Measurements from ENCODE around the gene FATE1. TPM values are rescaled to one million over a fixed set of nuclear protein-coding genes. Genes with fewer than 3 reads are reported as not detected.
A peak's percentile ranks its signal among the peaks of the same experiment; 100 is the strongest.
"Not testable (repeated sequence)": the region's sequence is repeated elsewhere in the genome, so short reads cannot be mapped to it uniquely, and the experiment has no call there.

FATE1 gene, protein sequence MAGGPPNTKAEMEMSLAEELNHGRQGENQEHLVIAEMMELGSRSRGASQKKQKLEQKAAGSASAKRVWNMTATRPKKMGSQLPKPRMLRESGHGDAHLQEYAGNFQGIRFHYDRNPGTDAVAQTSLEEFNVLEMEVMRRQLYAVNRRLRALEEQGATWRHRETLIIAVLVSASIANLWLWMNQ
- polyA plus RNA-seq (ENCODE audit: low read depth in 6 of 6) = not detected

DNA sequence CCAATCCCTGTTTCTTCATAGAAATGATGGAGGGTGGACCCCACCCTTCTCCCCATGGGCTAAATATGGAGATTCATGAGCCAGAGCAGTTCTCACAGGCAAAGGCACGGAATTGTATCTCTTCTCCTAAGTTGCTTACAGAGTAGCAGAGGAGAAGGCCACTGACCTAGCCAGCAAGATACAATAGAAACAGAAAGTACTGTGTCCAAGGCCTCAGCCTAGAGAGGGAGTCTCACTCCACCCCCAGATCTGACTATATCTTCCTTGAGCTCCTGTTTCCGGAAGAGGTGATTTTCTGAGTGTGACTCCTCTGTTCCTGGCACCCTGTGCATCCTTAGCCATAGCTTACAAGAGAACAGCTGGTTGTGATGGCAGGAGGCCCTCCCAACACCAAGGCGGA lies at the start of gene FATE1:
FATE1 (plus strand) TSS at position 284 of the 400 bp plus-strand sequence; CDS start at position 369, 85 bp downstream.
- Mint-ChIP-seq H3K4me3 (no peak within 1 kb of the TSS), H3K36me3 (no peaks in the 10 kb centered on the region), H3K9me3 (peaks cover 0 to 3% (median 0%) of the 10 kb centered on the region in 7 donors), H3K4me1 (no peaks in the 10 kb centered on the region), H3K27ac (peak within 1 kb of the TSS in 1 of 6 donors; percentile 34), H3K27me3 (peaks cover 0 to 10% (median 0%) of the 10 kb centered on the region in 3 donors)
- no peak for DNase-seq
- ATAC-seq (ENCODE audit: low read depth in 2 of 2) = no peak

DNA sequence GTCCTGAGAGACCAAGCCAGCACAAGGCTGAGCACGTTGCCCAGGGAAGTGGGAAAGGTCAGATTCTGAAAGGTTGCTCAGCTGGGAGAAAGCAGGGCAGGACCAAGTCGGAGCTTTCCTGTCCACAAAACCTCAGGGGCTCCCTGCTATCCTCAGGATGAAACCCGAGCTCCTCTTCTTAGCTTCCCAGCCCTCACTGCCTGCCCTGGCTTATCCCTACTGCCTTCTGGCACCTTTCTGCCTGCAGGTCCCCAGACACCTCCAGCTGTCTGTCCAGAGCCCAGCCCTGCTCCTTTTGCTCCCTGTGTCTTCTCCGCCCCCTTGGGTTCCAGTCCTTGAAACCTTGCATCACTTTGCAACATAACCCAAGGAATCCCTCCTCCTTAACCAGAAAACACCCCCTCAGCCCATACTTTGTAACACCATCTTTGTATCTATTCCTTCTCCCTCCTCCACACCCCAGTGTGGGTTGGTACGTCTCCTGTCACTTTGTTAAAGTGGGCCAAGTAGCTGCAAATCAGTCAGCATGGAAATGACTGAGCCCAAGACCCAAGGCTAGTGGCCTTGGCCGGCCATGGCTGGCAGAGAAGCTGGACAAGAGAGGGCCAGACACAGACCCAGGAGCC lies 40.6 kb upstream of the FATE1 start:
- Mint-ChIP-seq H3K27me3 (peaks cover 4 to 8% (median 6%) of the 10 kb centered on the region in 3 donors), H3K4me3 (peak overlapping the region in 1 of 8 donors; percentile 52), H3K4me1 (no peaks in the 10 kb centered on the region), H3K36me3 (no peaks in the 10 kb centered on the region), H3K9me3 (peaks cover 0 to 5% (median 0%) of the 10 kb centered on the region in 7 donors), H3K27ac (no peak overlapping the region)
- ATAC-seq (ENCODE audit: low read depth in 2 of 2) (no peak), DNase-seq (no peak)

DNA sequence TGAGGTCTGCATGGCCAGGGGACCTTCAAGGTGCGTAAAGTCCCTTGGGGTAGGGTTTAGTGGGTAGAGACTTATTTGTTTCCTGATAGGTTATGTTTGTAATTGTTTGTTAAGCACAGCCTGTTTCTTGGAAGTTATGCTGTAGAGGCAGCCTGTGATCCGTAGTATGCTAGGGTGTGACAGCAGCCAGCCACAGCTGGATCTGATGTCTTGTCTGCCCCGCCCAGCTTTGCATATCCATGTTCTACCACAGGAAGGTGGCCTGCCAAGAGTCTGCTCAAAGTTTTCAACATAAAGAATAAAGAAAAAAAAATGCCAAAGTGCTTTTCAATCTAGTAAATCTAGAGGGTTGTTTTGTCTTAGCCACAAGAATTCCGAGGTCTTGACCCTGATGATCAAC lies 39.6 kb upstream of the FATE1 start:
- H3K36me3 Mint-ChIP-seq = no peaks in the 10 kb centered on the region
- no peak overlapping the region for H3K4me3 Mint-ChIP-seq
- peaks cover 4 to 10% (median 8%) of the 10 kb centered on the region in 3 donors for H3K27me3 Mint-ChIP-seq
- ATAC-seq (ENCODE audit: low read depth in 2 of 2) (no peak), DNase-seq (no peak)
- H3K4me1 Mint-ChIP-seq = no peaks in the 10 kb centered on the region
- no peak overlapping the region for H3K27ac Mint-ChIP-seq
- H3K9me3 Mint-ChIP-seq = peaks cover 0 to 5% (median 0%) of the 10 kb centered on the region in 7 donors

DNA sequence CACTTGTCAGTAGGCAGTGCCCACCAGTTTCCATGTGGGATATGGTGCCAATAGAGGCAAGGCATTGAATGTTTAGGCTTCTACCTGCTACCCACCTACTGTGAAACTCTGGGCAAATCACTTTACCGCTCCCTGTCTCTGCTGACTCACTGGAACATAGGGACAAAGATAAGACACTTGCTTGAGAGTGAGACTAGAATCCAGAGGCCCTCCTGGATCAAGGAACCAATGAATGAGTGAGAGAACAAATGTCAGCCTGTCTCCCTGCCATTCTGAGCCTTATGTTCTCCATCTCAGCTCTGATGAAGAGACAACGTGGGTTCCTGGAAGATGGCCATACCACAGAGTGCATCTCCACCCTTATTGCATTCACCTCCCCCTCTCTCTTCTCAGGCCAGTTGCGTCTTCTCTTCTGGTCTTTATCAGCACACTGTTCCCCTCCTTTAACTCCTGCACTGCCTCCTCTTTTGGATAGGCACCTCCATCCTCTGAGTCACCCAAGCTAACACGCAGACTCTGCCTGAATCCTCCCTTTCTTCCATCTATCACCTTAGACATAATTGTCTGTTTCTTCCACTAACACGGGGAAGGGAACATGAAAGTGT lies 35.9 kb upstream of the FATE1 start:
- no peak for ATAC-seq (ENCODE audit: low read depth in 2 of 2)
- Mint-ChIP-seq H3K27ac (no peak overlapping the region), H3K4me1 (no peaks in the 10 kb centered on the region), H3K9me3 (peaks cover 0 to 2% (median 0%) of the 10 kb centered on the region in 7 donors), H3K4me3 (no peak overlapping the region), H3K36me3 (no peaks in the 10 kb centered on the region), H3K27me3 (peaks cover 0 to 26% (median 26%) of the 10 kb centered on the region in 3 donors)
- DNase-seq = no peak

DNA sequence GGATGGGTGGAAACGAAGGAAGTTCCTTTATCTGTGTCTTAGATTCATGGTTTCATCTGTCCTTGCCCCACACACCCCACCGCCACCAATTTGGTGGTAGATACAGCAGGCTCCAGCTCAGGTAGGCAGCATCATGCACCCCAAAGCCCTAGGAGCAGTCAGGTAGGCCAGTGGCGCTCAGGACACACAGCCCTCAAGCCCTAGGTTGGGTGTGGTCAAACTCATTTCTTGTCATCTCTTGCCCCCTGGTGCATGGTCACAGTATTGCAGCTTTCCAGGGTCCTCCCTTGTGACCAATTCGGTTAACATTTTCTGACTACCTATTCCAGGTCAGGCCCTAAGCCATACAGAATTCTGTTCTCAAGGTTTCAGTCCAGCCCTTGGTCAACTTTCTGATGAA lies 35.0 kb upstream of the FATE1 start:
- peaks cover 0 to 2% (median 0%) of the 10 kb centered on the region in 7 donors for H3K9me3 Mint-ChIP-seq
- no peaks in the 10 kb centered on the region for H3K4me1 Mint-ChIP-seq
- no peak overlapping the region for H3K4me3 Mint-ChIP-seq
- H3K36me3 Mint-ChIP-seq = no peaks in the 10 kb centered on the region
- H3K27ac Mint-ChIP-seq = no peak overlapping the region
- no peak for ATAC-seq (ENCODE audit: low read depth in 2 of 2)
- DNase-seq = peak; percentile 5
- H3K27me3 Mint-ChIP-seq = peaks cover 0 to 26% (median 26%) of the 10 kb centered on the region in 3 donors

DNA sequence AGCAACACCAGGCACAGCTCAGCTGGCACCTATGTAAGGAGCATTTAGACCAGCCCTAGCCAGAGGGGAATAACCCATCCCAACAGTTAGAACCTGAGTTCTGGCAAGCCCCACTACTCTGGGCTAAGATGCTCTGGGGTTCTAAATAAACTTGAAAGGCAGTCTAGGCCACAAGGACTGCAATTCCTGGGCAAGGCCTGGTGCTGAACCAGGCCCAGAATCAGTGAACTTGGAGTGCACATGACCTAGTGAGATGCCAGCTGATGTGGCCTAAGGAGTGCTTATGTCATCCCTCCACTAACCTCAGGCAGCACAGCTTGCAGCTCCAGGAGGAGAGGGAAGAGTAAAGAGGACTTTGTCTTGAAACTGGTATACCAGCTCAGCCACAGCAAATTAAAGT lies 28.2 kb upstream of the FATE1 start:
- no peak for DNase-seq
- no peak overlapping the region for H3K4me3 Mint-ChIP-seq
- no peak for ATAC-seq (ENCODE audit: low read depth in 2 of 2)
- H3K4me1 Mint-ChIP-seq = no peaks in the 10 kb centered on the region
- H3K36me3 Mint-ChIP-seq = no peaks in the 10 kb centered on the region
- H3K27ac Mint-ChIP-seq = no peak overlapping the region
- no peaks in the 10 kb centered on the region for H3K9me3 Mint-ChIP-seq
- peaks cover 0 to 10% (median 10%) of the 10 kb centered on the region in 3 donors for H3K27me3 Mint-ChIP-seq

DNA sequence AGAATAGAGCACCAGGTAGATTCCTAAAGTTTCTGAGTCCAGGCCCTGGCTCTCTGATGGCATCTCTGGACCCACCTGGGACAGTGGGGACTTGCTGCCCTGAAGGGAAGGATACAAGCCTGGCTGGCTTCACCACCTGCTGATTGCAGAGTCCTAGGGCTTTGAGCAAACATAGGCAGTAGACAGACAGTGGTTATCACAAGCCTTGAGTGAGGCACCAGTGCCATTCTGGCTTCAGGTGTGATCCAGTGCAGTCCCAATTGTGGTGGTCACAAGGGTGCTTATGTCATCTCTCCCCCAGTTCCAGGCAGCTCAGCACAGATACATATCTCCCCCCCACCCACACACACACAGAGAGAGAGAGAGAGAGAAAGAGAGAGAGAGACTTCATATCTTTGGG lies 27.1 kb upstream of the FATE1 start:
- no peak for DNase-seq
- H3K27ac Mint-ChIP-seq = no peak overlapping the region
- H3K9me3 Mint-ChIP-seq = peaks cover 0 to 2% (median 0%) of the 10 kb centered on the region in 7 donors
- H3K4me1 Mint-ChIP-seq = no peaks in the 10 kb centered on the region
- H3K27me3 Mint-ChIP-seq = peaks cover 7 to 9% (median 8%) of the 10 kb centered on the region in 3 donors
- no peak for ATAC-seq (ENCODE audit: low read depth in 2 of 2)
- H3K36me3 Mint-ChIP-seq = no peaks in the 10 kb centered on the region
- H3K4me3 Mint-ChIP-seq = no peak overlapping the region

DNA sequence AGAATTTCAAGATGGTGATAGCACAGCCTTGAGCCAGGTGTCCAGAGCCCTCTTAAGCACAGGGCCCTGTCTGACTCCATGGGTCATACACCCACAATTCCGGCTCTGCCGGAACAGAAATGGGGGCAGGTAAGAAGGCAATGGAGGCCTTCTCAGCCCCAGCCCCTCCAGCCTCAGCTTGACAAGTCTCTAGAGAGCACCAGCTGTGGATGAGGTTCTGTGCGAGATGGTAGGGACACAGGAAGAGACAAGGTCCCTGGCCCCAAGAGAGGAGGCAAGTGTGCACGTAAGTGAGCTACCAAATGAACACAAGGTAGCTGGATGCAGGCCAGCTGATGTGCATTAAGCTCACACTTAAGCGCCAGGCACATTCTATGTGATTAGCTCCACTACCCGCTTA lies 23.0 kb upstream of the FATE1 start:
- no peak for ATAC-seq (ENCODE audit: low read depth in 2 of 2)
- H3K9me3 Mint-ChIP-seq = peaks cover 0 to 2% (median 0%) of the 10 kb centered on the region in 7 donors
- H3K4me3 Mint-ChIP-seq = no peak overlapping the region
- no peaks in the 10 kb centered on the region for H3K36me3 Mint-ChIP-seq
- H3K27me3 Mint-ChIP-seq = peaks cover 20 to 24% (median 20%) of the 10 kb centered on the region in 3 donors
- H3K27ac Mint-ChIP-seq = no peak overlapping the region
- no peaks in the 10 kb centered on the region for H3K4me1 Mint-ChIP-seq
- DNase-seq = no peak

DNA sequence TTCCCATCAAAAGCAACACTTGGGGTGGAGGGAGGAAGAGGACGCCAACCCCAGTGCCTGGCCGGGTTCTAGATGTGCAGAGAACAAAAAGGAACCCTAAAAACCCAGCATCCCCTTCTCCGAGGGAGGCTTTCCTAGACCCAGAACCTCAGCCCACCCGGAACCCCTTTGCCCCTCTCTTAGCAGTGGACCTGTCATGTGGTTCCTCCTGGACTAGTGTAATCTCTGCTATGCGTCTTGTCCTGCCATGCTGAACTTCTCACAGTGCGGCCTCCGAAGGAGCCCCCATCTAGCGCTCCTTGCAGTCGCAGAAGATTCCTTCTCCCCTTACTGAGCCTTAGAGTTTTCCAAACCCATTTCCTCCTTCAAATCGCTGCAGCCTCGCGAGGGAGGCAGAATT lies 21.7 kb upstream of the FATE1 start:
- no peak overlapping the region for H3K4me3 Mint-ChIP-seq
- no peaks in the 10 kb centered on the region for H3K4me1 Mint-ChIP-seq
- H3K27ac Mint-ChIP-seq = no peak overlapping the region
- DNase-seq (no peak), ATAC-seq (ENCODE audit: low read depth in 2 of 2) (no peak)
- peaks cover 0 to 2% (median 0%) of the 10 kb centered on the region in 7 donors for H3K9me3 Mint-ChIP-seq
- H3K27me3 Mint-ChIP-seq = peaks cover 20 to 24% (median 22%) of the 10 kb centered on the region in 3 donors
- H3K36me3 Mint-ChIP-seq = no peaks in the 10 kb centered on the region

DNA sequence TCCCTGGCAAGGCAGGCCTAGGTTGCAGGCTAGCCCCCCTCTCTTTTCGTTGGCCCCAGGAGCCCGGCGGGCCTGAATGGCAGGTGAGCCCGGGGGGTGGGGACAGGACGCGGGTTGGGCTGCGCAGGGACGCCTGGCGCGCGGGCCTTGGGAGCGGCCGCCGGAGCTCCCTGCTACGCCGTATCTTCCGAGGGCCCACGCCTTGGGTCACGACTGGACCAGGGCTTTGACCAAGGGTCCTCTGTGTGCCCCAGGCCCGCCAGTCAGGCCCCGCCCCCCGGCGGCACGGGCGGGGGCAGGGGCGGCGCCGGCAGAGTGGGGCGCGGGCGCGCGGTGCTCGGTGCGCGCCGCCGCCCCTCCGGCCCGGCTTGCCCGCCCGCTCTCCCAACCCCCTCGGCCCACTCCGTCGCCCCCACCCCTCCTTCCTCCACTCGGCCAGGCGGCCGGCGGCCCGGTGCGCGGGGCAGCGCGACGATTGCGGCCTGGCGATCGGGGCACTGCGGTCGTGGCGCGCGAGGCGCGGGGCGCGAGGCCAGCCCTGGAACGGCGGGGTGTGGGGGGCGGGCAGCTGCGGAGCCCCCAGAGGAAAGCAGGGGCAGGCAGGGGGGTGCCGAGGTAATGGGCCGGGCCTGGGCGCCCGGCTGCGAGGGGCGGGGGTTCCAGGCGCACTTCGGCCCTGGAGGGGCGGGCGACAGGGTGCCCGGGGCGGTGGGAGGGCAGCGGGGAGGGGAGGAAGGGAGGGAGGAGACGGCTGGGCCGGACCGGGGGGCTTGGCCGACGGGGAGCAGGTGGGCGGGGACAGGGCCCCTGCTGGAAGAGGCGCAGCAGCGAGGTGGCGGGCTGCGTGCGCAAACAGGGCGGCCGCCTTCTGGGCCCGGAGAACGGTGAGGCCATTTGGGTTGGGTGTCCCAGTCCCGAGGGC lies 20.9 kb upstream of the FATE1 start, which contains the start of gene PRRG3:
PRRG3 (plus strand) TSS at position 798 of the 922 bp plus-strand sequence. CDS start 3,357 bp downstream, outside the sequence.
- Mint-ChIP-seq H3K36me3 (no peaks in the 10 kb centered on the region), H3K27ac (peak within 1 kb of the TSS in 2 of 6 donors; percentile 42 to 49), H3K9me3 (peaks cover 0 to 3% (median 0%) of the 10 kb centered on the region in 7 donors), H3K27me3 (peaks cover 20 to 24% (median 22%) of the 10 kb centered on the region in 3 donors), H3K4me1 (no peaks in the 10 kb centered on the region), H3K4me3 (peak within 1 kb of the TSS in 1 of 8 donors; percentile 38)
- no peak for DNase-seq
- ATAC-seq (ENCODE audit: low read depth in 2 of 2) = no peak

DNA sequence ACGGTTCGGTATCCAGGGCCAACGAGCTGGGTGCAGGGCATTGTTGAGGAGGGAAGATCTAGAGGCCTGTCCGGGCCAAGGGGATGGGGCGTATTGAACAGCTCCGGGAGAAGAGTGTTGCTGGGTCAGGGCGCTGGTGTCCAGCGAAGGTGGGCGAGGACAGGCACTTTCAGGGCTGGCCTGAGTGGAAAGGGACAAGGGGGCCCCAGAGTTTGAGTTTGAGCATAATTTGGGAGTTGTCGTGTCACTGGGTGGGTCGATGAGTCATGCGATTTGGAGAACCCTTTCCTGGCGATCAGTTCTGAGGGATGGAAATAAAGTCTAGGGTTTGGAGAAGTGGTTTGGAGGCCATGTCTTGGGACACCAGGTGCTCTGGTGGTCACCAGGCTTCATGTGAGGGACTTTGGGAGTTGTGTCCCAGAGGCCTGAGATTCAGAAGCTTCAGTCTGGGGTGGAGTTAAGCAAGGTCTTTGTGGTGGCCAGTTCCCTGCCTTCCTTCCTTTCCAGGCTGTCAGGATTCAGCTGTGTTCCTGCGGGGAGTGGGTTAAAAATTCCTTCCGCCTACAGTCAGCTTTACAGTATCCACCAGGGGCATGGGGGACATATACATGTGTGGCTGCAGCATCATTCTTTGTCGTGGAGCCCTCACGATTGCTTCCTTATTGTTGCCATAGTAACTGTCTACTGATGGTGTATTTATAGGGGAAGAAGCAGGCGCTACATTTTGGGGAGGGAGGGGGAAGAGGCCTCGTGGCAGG lies 20.1 kb upstream of the FATE1 start:
- Mint-ChIP-seq H3K27me3 (peaks cover 20 to 24% (median 22%) of the 10 kb centered on the region in 3 donors), H3K36me3 (no peaks in the 10 kb centered on the region), H3K27ac (peak overlapping the region in 2 of 6 donors; percentile 42 to 49), H3K4me3 (peak overlapping the region in 1 of 8 donors; percentile 38), H3K4me1 (no peaks in the 10 kb centered on the region), H3K9me3 (peaks cover 0 to 3% (median 0%) of the 10 kb centered on the region in 7 donors)
- DNase-seq (no peak), ATAC-seq (ENCODE audit: low read depth in 2 of 2) (no peak)

DNA sequence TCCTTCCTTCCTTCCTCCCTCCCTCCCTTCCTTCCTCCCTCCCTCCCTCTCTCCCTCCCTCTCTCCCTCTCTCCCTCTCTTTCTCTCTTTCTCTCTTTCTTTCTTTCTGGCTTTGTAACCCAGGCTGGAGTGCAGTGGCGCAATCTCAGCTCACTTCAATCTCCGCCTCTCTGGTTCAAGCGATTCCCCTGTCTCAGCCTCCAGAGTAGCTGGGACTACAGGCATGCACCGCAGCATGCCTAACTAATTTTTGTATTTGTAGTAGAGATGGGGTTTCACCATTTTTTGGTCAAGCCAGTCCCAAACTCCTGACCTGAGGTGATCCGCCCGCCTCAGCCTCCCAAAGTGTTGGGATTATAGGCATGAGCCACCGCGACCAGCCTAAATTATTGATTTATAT lies 18.8 kb upstream of the FATE1 start:
- peaks cover 20 to 24% (median 22%) of the 10 kb centered on the region in 3 donors for H3K27me3 Mint-ChIP-seq
- ATAC-seq (ENCODE audit: low read depth in 2 of 2); H3K9me3 Mint-ChIP-seq; H3K4me1 Mint-ChIP-seq; DNase-seq; H3K36me3 Mint-ChIP-seq; H3K27ac Mint-ChIP-seq: not testable (repeated sequence)
- H3K4me3 Mint-ChIP-seq = peak overlapping the region in 1 of 8 donors; percentile 45

All from naive B cell (primary cell).